HG02840 (cell line): ENCODE measurements around the gene SMIM22.

ENCODE experiments used
- ATAC-seq: cut with Tn5 transposase; IDR thresholded peaks from one replicate; pipeline ENCODE4 v1.9.1; 2021; ENCODE audit warnings: mild to moderate bottlenecking, moderate library complexity, moderate number of reproducible peaks; ENCODE audit not compliant: unreplicated experiment, low FRiP score

The SMIM22 gene, protein sequence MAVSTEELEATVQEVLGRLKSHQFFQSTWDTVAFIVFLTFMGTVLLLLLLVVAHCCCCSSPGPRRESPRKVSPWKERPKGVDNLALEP

DNA sequence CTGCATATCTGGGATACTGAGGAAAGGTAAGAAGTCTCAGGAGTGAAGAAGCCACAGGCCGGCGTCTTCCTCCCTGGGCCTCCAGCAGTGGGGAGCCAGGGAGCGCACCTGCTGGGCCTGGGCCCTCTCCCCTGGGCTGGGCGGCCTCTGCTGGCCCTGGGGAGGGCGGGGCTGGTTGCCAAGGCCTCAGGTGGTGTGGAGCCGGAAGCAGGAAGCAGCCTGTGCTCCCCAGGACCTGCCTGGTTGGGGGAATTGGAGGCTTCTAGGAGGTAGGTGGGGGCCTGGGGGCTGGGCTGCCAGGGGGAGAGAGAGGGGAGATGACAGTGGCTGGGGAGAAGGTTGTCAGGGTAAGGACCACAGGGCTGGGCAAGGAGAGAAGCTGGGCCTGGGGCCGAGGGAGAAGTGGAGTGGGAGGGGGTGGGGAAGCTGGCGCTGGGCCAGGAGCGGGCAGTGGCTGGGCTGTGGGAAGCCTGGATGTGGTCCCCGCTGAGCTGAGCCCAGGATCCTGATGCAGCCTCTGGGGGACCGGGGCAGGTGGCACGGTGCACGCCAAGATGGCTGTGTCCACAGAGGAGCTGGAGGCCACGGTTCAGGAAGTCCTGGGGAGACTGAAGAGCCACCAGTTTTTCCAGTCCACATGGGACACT, at the start of gene SMIM22:
Gene SMIM22, plus strand, starts transcription at position 189 of the 647 bp plus-strand sequence. Its CDS starts 366 bp downstream, at position 555.
- no peak for ATAC-seq

DNA sequence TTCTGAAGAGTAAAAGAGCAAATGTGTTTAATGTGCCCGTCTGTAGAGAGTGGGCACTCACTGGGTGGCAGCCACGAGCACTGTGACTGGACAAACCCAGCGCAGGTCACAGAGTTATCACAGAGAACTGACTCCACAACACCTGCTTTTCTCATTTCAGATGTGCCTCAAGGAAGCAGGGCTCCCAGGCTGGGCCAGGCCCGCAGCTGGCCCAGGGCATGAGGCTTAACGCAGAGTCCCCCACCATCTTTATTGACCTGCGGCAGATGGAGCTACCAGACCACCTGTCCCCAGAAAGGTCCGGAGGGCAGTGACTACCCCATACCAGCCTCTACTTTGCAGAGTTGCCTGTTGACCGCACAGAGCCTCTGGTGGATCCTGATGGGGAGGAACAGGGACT, 49.0 kb upstream of the SMIM22 start:
- ATAC-seq, result no peak

DNA sequence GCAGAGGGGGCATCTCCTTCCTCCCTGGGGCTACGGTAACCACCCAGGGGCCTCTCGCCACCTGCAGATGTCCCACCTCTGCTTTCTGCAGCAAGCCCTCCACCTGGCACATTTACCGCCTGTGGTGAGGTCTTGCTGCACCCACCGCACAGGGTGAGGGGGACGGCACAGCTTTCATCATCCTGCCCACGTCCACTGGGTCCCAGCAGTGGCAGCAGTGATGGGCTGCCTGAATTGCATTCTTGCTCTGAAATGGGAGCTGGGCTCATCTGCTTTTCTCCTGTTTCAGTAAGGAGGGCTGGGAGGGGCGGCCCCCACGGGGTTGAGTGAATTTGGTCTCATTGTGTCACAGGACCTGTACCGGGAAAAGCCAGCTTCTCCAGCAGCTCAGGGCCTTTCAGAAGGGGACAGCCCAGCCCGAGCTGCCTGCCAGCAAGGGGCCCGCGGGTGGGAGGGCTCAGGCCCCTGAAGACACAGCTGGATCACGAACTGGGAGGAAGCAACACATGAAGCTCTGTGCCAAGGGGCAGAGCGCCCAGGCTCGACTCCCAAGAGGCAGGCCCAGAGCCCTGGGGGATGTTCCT, 48.1 kb upstream of the SMIM22 start:
- no peak for ATAC-seq

DNA sequence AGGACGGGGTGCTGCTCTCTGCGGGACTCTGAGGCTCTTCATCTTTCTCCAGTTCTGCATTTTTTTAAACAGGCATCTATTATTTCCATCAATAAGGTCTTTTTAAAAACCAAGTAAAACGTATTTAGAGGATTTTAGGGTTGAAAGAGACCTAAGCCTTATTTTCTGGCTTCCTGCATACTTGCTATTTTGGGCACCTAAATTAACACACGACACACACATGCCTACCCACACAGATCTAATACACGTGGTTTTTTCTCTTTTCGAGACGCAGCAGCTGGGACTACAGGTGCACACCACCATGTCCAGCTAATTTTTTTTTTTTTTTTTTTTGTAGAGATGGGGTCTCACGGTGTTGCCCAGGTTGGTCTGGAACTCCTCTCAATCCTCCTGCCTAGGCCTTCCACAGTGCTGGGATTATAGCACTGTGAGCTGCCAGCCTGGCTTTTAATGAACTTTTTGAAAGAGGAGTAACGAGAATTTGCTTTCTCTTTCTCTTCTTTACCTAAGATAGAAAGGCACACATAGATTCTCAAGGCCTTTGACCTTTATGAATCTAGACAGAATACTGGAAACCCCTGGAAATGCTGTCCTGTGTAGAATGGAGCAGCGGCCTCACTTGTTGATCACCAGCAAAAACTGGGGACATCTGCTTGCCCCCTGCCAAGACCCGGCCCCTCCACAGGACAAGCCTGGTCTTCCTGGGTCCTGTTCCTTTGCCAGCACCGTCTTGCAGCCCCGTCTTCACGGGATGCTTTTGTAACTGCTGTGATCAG, 47.1 kb upstream of the SMIM22 start:
- no peak for ATAC-seq

DNA sequence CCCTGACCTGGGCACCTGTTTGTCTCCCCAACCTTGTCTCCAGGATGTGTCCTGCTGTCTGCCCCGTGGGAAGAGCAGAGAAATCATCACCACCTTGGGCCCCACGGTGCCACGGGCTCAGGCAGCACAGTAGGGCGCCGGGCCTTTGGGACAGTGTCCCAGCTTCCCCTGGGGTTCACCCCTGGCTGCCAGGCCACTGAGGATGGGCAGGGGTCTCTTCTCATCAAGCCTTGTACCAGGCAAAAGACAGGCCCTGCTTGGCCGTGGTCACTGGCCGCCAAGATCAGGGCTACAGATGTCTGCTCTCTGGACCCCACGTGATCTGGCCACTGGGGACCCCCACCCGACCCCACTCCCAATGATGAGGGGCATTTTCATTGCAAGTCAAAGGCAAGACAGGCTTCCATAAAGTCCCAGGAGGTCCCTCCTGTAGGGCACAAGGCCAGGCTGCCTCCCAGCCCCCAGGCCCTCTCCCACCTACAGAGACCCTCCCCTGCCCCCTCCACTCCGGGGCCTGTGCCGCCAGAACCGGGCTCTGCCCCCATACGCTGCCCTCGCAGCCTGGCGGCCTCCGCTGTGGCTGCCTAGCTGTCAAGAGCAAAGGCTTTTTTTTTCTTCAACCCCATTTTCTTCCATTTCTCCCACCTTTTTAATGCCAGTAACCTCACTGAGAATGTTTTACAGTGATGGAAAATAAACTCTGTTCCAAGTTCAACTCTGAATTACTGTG, 46.3 kb upstream of the SMIM22 start:
- no peak for ATAC-seq

DNA sequence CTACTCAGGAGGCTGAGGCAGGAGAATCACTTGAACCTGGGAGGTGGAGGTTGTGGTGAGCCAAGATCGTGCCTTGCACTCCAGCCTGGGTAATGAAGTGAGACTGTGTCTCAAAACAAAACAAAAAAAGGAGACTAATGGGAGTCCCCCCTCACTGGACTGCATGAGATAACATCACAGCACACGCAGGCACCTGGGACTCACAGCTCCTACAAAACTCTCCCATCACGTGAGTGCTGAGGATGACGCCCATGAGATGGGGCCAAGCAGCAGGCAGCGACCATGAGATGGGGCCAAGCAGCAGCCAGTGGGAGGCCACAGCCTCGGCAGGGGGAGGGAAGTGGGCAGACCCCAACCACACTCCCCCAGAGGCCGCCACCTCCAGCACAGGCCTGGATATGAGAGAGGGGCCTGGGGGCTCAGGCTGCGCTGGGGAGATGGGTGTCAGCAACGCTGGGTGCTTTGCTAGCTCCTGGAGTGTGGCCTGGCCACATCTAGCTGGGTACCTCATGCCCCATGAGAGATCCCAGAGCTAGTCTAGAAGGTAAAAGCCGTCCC, 45.4 kb upstream of the SMIM22 start:
- no peak for ATAC-seq

DNA sequence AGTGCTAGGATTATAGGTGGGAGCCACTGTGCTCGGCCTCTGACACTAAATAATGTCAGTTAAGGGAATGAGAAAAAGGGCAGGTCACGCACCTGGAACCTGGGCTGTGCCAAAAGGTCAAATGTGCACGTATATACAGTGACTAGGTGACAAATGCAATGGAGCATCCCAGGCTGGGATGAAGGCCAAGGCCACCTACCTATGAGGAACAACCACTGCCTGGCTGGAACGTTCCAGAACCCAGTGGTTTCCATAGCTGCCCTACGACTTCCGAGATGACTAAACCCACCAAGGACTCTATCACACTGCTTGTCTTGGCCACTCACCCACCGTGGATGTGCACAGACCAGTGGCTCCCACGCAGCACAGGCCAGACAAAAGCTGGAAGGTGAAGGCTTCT, 44.3 kb upstream of the SMIM22 start:
- no peak for ATAC-seq

DNA sequence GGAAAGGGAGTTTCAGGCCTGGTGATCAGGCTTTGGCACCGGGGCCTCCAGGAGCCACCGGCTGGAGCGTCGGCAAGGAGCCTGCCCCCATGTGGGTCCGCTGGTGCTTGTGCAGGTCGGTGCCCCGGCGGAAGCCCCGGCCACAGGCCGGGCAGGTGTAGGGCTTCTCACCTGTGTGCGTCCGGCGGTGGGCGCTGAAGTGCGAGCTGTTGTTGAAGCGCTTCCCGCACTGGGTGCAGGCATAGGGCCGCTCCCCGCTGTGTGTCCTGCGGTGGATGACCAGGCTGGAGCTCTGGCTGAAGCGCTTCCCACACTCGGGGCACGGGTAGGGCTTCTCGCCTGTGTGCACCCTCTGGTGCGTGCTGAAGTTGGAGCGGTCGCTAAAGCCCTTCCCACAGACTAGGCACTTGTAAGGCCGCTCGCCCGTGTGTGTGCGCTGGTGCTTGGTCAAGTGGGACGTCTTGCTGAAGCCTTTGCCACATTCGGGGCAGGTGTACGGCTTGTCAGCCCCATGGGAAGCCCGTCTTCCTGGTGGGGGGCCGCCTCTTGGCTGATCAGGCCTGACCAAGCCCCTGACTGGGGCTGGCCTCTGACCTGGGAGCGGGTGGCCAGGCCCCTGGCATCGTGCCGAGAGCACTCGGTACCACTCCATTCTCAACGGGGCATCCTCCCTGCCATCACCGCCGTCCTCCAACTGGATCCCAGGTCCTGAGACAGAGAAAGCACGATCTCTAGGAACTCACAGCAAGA, 42.6 kb upstream of the SMIM22 start:
- ATAC-seq, result no peak

DNA sequence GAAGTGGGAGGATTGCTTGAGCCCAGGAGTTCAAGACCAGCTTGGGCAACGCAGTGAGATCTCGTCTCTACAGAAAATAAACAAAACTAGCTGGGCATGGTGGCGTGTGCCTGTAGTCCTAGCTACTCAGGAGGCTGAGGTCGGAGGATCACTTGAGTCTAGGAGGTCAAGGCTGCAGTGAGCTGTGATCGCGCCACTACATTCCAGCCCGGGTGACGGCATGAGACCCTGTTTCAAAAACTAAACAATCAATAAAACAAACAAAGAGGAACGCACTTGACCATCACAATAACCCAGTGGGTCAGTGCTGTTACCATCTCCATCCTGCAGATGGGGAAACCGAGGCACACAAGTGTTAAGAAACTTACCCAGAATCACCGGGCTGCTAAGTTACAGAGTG, 41.9 kb upstream of the SMIM22 start:
- no peak for ATAC-seq

DNA sequence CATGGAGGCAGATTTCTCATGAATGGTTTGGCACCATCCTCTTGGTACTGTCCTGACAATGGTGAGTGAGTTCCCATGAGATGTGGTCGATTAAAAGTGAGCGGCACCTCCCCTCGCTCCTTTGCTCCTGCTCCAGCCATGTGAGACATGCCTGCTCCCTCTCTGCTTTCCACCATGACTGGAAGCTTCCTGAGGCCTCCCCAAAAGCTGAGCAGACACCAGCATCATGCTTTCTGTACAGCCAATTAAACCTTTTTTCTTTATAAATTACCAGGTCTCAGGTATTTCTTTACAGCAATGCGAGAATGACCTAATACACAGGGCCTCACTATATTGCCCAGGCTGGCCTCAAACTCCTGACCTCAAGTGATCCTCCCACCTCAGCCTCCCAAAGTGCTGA, 40.3 kb upstream of the SMIM22 start:
- ATAC-seq, result no peak

DNA sequence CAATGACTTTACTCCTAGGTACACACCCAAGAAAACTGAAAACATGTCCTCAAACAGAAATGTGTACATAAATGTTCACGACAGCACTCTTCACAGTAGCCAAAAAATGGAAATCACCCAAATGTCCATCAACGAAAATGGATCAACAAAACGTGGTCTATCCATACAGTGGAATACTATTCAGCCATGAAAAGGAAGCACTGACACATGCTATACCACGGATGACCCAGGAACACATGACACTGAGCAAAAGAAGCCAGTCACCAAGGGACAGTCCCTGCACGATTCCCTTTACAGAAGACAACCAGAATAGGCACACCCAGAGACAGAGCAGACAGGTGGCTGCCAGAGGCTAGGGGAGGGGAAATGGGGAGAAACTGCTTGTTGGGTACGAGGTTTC, 39.5 kb upstream of the SMIM22 start:
- no peak for ATAC-seq

DNA sequence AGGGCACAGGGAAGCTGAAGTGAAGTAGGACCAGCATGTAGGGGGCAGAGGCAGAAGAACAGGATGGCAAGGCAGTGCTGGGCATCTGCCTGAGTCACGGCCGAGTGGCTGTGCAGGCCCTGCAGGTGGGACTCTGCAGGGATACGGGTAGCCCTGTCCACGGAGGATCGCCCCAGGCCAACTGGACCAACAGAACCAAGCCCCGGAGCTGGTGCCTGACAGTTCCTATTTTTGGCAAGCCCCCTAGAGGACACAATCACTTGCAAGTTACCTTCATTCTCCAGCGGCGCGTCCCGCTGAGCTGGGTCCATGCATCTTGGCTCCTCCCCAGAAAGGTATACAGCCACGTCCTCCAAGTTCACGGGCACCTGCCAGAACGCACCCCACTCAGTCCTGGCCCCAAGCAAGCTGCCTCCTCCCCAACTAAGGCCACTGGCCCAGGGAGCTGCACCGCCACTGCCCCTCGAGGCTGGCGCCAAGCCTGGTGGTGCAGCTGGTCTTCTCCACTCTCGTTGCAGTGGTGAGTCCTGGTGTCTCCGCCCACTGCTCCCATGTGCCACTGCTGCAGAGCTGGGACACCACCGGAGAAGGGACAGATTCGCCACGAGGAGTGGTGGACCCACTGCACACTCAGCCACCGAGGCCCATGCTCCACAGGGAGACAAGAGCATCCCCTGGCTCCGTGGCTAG, 34.8 kb upstream of the SMIM22 start:
- ATAC-seq, result no peak

DNA sequence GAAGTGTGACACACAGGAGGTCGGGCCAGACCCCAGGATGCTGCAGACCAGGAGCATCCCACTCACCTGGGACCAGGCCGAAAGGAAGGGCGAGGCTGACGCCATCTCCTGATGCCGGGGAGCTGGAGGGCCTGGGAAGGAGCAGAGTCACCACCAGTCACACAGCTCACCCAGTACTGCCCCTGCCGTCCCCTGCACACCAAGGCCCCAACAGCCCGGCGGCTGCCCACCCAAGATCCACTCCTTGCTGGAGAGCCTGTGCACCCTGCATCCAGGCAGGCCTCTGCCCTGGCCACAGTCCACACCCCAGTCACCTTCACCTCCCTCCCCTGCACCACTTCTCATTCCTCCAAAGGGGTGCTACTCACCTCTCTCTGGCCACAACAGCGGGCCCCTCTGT, 33.0 kb upstream of the SMIM22 start:
- no peak for ATAC-seq

DNA sequence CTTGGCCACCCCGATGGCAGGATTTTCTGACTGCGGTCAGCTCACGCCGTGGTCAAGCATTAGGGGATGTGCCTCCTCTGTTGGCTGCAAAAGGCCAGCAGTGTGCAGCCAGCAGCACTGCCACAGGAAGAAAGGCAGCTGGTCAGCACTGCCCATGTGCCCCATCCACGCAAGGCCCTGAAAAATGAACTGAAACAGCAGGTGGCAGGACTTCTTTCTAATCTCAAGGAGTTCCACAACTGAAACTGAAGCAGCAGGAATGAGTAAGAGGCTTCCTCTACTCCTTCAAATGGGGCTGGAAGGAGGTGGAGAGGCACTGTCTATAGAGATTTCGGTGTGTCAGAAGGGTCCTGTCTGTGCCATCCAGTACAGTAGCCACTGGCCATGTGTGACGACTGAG, 31.4 kb upstream of the SMIM22 start:
- ATAC-seq, result no peak

DNA sequence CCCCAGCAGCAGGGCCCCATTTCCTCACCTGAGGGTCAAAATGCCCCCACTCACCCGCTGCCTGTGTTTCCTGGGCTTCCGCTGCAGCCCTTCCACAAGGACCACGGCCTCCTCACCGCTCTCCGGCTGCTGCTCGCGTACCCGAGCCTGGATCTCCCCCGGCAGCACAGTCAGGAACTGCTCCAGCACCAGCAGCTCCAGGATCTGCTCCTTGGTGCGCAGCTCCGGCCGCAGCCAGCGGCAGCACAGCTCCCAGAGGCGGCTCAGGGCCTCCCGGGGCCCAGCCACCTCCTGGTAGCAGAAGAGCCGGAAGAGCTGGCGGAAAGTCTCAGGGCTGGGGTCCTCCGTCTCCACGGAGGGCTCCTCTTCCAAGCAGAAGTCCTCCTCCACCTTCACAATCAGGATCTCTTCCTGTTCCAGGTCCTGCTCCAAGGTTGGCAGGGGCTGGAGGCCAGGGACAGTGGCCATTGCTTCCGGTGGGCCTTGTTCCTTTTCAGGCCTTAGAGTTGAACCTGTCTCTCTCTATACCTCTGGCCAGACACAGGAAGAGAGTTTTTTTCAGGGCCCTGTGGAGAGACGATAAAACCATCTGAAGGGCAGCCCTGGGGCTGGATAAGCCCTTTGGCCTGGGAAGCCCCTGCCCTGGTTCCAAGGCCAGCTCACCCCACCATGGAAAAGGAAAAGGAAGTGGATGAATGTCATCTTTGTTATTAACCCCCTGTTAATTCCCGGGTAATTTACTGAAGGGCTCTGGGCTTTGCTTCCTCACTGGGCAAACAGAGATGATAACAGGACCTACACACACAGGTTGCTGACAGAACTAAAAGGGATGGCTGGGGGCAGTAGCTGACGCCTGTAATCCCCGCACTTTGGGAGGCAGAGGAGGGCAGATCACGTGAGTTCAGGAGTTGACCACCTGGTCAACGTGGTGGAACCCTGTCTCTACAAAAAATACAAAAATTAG, 29.4 kb upstream of the SMIM22 start:
- ATAC-seq, result no peak

DNA sequence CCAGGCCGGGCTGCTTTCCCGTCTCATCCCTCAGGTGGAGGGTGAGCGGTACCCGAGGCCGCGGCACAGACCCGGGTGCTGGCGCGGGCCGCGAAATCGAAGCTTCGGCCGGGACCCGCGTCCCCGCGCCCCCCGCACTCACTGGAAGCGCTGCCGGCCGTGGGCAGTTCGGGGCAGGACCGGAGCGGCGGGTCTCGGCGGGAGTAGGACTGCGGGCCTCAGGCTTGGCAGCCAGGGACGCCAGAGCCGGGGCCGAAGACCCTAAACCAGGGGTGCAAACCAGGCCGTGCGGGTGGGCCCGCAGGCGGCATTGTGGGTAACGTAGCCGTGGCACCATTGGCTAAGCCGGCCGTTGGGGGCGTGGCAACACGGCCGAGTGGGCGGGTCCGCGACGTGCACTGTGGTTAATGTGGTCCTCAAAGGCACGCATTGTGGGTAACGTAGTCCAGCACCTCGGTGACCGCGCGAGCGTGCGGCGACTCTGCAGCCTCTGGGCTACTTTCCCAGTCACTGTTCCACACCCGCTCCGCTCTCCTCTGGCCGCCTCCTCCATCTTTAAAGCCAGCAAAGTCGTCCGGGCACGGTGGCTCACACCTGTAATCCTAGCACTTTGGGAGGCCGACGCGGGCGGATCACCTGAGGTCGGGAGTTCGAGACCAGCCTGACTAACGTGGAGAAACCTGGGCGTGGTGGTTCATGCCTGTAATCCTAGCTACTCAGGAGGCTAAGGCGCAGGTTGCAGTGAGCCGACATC, 28.1 kb upstream of the SMIM22 start, which contains the start of gene ZNF500:
Gene ZNF500, minus strand, starts transcription at position 288 of the 754 bp plus-strand sequence. CDS start 1,184 bp downstream, outside the sequence.
- peak; percentile 85 for ATAC-seq

DNA sequence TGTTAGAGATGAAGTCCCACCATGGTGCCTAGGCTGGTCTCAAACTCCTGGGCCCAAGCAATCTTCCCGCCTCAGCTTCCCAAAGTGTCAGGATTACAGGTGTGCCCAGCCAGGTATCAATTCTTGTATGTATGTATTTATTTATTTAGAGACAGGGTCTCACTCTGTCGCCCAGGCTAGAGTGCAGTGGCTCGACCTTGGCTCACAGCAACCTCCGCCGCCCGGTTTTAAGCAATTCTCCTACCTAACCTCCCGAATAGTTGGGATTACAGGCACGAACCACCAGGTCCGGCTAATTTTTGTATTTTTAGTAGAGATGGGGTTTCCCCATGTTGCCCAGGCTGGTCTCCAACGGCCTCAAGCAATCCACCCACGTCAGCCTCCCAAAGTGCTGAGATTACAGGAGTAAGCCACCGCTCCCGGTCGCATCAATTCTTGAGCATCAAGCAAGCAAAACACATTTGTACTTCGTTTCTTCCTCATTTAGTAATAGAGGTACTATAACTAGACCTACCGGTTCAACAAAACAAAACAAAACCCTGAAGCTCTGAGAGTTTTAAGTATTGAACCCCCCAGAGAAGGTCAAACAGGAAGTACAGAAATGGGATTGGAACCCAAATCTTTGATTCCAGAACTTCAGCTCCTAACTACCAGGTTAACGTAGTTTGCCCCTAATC, 27.2 kb upstream of the SMIM22 start:
- ATAC-seq, result no peak
